Measurements from ENCODE around the gene HS6ST1. TPM values are rescaled to one million over a fixed set of nuclear protein-coding genes. Genes with fewer than 3 reads are reported as not detected.

HS6ST1 gene
- total RNA-seq, 1 donor from 2014 or later, result 19.2 TPM

DNA sequence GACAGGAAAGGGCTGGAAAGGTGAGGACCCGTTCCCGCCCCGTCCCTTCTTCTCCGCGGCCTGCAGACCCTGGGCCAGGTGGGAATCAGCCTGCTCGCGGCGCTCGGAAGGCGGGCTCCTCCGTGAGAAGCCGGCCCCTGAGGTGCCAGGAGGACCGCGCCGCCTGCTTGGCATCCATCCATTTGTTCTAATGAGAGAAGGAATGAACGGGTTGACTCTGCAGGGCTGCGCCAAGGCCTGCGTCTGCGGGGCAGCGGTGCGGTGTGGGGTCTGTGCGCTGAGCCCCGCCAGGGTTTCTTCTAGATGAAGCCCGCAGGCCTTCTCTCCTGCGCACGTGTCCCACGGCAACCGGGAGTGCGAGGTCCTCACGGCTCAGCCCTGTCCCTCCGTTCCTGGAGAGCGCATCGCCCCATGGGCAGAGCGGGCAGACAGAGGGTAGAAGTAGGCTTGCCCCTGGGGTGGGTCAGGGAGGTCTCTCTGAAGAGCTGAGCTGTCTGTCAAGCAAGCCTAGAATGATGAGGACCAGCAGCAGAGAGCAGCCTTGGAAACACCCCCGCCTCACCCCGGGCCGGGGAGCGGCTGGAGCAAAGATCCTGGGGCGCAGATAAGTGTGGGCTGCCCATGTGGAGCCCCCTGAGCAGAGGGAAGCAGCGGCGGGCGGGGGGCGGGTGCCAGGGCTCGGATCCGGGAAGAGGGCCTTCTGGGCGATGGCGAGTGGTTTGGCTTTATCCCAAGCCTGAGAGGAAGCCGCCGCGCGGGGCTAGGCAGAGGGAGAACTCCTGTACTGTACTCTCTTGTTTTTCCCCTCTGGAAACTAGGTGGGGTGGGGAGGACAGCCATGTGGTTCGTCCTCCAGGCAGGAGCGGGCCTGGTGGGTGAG, 27.9 kb upstream of the HS6ST1 start:
- Histone ChIP-seq H3K27me3 (ENCODE audit: control insufficient read depth, insufficient read depth, low read length) (no peaks in the 10 kb centered on the region), H3K4me3 (ENCODE audit: low read depth, low read length) (no peak overlapping the region), H3K36me3 (ENCODE audit: control insufficient read depth, insufficient read depth, low read length) (no peaks in the 10 kb centered on the region)
- FAIRE-seq (no peak), DNase-seq (ENCODE audit: low read depth) (no peak)
- TF ChIP-seq, protein P1, sequence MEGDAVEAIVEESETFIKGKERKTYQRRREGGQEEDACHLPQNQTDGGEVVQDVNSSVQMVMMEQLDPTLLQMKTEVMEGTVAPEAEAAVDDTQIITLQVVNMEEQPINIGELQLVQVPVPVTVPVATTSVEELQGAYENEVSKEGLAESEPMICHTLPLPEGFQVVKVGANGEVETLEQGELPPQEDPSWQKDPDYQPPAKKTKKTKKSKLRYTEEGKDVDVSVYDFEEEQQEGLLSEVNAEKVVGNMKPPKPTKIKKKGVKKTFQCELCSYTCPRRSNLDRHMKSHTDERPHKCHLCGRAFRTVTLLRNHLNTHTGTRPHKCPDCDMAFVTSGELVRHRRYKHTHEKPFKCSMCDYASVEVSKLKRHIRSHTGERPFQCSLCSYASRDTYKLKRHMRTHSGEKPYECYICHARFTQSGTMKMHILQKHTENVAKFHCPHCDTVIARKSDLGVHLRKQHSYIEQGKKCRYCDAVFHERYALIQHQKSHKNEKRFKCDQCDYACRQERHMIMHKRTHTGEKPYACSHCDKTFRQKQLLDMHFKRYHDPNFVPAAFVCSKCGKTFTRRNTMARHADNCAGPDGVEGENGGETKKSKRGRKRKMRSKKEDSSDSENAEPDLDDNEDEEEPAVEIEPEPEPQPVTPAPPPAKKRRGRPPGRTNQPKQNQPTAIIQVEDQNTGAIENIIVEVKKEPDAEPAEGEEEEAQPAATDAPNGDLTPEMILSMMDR (IDR thresholded peaks at IDR 0.05; ENCODE audit: insufficient read depth, low read length, severe bottlenecking), result no peak

DNA sequence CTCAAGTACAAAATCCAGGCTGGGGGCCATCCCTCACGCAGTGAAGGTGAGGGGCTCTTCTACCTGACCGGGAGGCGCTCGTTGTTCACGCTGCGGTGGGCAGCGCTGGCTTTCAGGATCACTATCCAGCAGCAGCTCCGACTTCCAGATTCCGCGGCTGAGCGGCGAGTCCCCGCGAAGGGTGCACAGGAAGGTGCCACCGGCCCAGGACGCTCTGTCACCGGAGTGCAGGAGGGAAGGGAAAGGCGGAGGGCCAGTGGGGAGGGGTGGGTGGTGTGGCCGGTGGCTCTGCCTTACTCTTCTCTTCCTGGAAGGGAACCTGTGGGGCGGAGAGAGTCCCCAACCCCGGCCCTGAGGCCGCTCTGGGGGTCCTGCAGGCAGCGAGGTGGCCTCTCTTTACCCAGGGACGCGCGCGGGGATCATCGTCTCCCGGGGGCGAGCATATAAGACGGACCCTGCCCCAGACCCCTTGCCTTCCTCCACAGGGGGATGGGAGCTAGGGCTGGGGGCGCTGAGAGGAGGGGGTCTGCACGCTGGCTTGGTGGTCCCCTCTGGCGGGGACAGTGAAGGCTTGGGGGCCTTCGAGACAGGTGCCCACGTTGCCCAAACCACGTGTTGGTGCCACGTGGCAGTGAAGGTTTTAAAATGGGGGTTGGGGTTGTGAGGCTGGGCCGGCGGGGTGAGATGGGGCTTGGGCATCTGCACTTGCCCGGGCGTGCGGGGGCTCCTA, 26.9 kb upstream of the HS6ST1 start:
- TF ChIP-seq, protein P1 (IDR thresholded peaks at IDR 0.05; ENCODE audit: insufficient read depth, low read length, severe bottlenecking), result no peak
- Histone ChIP-seq H3K27me3 (ENCODE audit: control insufficient read depth, insufficient read depth, low read length) (no peaks in the 10 kb centered on the region), H3K4me3 (ENCODE audit: low read depth, low read length) (no peak overlapping the region), H3K36me3 (ENCODE audit: control insufficient read depth, insufficient read depth, low read length) (no peaks in the 10 kb centered on the region)
- no peak for DNase-seq (ENCODE audit: low read depth)
- no peak for FAIRE-seq

DNA sequence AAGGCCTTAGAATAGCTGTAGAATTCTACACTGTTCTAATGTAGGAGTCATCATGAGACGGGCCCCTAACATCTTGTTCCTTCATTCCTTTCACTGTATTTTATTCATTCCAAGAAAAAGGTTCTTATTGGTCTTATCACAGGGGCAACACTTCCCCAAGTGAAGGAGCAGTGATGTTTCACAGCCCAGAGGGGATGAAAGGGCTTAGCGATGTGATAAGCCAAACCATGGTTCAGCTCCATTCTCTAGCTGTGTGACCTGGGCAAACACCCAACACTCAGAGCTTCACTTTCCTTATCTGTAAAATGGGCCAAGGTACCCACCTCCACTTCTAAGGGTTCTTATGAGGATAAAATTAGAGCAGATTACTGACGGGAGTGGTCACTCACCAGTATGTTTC, 25.4 kb upstream of the HS6ST1 start:
- TF ChIP-seq, protein P1 (IDR thresholded peaks at IDR 0.05; ENCODE audit: insufficient read depth, low read length, severe bottlenecking), result no peak
- no peak for FAIRE-seq
- no peak for DNase-seq (ENCODE audit: low read depth)
- Histone ChIP-seq H3K27me3 (ENCODE audit: control insufficient read depth, insufficient read depth, low read length) (no peaks in the 10 kb centered on the region), H3K36me3 (ENCODE audit: control insufficient read depth, insufficient read depth, low read length) (no peaks in the 10 kb centered on the region), H3K4me3 (ENCODE audit: low read depth, low read length) (no peak overlapping the region)

DNA sequence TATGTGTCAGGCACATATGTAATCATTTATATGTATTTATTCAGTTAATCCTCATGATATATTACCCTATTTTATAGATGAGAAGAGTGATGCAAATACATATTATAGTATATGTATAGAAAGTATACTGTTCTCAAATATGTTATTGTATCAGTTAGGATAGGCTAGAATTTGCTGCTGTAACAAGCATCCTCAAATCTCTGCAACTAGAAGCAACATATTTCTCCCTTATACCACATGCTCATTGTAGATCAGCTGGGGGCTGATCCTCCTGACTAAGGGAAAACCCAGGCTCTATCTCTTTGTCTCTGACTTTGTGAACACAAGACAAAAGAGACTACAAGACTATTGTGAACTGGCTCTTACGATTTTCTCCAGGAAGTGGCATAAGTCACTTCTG, 24.8 kb upstream of the HS6ST1 start:
- TF ChIP-seq, protein P1 (IDR thresholded peaks at IDR 0.05; ENCODE audit: insufficient read depth, low read length, severe bottlenecking), result no peak
- FAIRE-seq (no peak), DNase-seq (ENCODE audit: low read depth) (no peak)
- Histone ChIP-seq H3K4me3 (ENCODE audit: low read depth, low read length) (no peak overlapping the region), H3K27me3 (ENCODE audit: control insufficient read depth, insufficient read depth, low read length) (no peaks in the 10 kb centered on the region), H3K36me3 (ENCODE audit: control insufficient read depth, insufficient read depth, low read length) (no peaks in the 10 kb centered on the region)

DNA sequence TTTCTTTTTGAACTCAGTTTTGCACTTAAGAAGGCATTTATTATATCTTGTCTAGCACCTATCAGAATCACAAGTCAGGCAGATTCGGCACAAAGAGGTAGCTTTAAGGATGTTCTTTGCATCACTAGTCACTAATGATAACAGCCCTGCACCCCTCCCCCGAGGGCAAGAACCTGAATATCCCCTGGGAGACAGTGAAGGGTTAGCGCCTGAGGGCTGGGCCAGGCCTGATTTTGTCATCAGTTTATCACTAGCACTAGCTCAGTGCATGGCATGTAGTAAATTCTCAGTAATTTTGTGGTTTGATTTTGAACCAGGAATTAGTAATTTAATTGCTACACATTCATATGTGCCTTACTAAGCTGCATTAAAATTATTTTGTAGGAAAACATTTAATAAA, 23.9 kb upstream of the HS6ST1 start:
- no peak for FAIRE-seq
- Histone ChIP-seq H3K36me3 (ENCODE audit: control insufficient read depth, insufficient read depth, low read length) (no peaks in the 10 kb centered on the region), H3K4me3 (ENCODE audit: low read depth, low read length) (no peak overlapping the region), H3K27me3 (ENCODE audit: control insufficient read depth, insufficient read depth, low read length) (no peaks in the 10 kb centered on the region)
- TF ChIP-seq, protein P1 (IDR thresholded peaks at IDR 0.05; ENCODE audit: insufficient read depth, low read length, severe bottlenecking), result no peak
- DNase-seq (ENCODE audit: low read depth), result no peak
